HG03342 (cell line): ENCODE results near the gene SERHL2.
"Not testable (repeated sequence)": the region's sequence is repeated elsewhere in the genome, so short reads cannot be mapped to it uniquely, and the experiment has no call there.

Experiments
- ATAC-seq: cut with Tn5 transposase; IDR thresholded peaks from one replicate; pipeline ENCODE4 v1.9.1; 2021; ENCODE audit warnings: mild to moderate bottlenecking, moderate library complexity; ENCODE audit not compliant: unreplicated experiment

Gene SERHL2

GRCh38 chr22:42603427-42603826 lies 49.7 kb downstream of the SERHL2 start:
- ATAC-seq: no peak

DNA sequence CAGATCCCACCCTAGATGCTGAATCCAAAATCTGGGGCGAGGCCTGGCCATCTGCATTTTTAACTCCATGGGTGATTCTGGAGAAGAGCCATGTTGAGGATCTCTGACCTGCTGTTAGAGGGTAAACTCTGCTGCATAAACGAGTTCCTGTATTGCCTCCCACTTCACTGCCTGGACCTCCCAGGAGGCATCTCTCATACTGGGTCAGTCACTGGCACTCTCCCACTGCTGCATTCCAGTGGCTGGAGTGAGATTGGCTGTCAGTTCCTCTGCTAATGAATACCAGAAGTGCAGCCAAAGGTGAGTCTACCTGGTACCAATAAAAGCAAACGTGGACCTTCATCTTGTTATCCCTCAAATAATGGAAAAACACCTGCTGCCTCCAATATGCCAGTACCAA lies 50.6 kb downstream of the SERHL2 start:
- ATAC-seq: no peak

- ATAC-seq: not testable (repeated sequence)
Measured at GRCh38 chr22:42607641-42608040, 53.9 kb downstream of the SERHL2 start.

DNA sequence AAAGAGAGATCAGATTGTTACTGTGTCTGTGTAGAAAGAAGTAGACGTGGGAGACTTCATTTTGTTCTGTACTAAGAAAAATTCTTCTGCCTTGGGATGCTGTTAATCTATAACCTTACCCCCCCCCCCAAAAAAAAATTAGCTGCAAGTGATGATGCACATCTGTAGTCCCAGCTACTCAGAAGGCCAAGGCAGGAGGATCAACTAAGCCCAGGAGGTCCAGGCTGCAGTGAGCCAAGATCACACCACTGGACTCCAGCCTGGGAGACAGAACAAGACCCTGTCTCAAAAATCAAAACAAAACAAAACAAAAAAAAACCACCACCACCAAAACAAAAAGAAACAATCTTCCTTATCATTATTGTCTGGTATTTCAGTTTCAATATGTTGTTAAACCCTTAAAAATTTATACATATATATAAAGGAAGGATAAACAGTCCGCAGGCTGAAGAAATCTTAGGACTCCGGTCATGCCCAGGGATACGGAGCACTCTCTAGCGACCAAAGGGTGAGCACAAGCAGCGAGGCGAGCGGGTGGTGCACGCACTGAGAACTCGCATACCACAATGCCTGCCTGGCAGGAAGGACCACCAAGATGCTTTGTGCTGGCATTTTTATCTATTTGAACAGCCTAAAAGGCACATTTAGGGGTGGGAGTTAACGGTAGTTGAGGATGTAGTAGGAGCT lies 54.5 kb downstream of the SERHL2 start:
- no peak for ATAC-seq

DNA sequence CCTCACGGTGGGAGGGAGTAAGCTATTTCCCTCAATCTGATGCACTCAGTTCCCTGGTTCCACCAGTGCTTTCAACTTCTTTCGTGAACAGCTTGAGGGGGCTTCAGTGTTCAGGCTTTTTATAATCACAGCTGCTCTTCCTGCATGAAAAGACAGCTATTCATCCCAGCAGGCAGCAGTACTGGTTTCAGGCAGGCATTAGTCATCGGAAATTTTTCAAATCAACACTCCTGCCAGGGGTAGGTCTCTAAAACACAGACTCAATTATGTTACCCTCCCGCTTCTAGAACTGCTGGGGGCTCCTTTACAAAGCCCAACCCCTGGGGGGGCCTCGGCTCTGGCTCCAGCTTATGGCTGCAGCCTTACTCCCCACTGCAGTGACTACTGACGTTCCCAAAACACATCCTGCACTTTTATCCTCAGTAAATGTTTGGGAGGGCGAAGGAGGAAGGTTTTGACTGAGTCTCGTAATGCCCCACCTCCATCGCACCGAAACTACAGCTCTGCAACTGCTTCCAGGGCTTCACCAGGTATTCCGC lies 55.1 kb downstream of the SERHL2 start:
- ATAC-seq: no peak

DNA sequence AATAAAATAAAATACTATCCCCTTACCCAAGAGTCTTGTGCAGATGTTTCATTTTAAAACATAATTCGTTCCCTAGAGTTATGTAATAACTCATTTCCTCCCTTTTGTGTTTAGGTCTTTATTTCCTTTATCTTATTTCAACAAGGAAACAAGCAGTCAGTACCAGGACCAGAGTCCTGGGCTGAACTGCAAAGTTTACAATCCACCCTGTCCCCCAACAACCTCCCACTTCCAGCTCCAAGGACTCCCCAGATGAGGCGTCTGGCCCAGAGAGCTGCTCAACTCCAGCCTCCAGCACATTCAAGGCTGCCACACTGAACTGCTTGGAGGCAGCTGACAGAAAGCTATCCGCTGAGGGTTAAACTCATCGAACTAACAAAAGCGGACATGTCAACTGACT lies 56.4 kb downstream of the SERHL2 start:
- ATAC-seq: no peak

DNA sequence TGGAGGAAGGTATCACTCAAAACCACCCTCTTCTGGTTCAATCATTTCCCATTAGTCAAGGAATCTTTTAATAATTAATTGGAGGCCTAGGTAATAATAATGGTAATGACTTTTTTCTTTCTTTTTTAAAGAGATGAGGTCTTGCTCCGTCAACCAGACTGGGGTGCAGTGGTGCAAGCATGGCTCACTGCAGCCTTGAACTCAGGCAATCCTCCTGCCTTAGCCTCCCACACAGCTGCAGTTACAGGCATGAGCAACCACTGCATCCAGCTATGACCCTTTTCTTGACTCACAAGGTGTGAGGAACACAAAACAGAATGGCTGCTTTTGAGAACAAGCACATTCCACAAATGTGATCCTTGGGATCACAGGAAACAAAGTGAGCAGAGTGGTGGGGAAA lies 57.3 kb downstream of the SERHL2 start:
- no peak for ATAC-seq

DNA sequence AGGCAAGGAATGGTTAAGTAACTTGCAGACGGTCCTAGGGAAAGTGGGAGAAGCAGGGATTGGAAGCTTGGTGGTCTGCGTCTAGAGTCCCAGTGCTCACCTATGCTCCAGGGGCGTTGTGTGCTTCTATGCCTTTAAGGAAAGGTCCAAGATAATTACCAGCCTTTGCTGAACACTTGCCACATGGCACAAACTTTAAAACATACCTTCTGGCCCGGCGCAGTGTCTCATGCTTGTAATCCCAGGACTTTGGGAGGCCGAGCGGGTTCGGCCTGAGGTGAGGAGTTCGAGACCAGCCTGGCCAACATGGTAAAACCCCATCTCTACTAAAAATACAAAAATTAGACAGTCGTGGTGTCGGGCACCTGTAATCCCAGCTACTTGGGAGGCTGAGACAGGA lies 58.6 kb downstream of the SERHL2 start:
- ATAC-seq: no peak

- no peak for ATAC-seq
Measured at GRCh38 chr22:42613872-42614301, 60.1 kb downstream of the SERHL2 start.

DNA sequence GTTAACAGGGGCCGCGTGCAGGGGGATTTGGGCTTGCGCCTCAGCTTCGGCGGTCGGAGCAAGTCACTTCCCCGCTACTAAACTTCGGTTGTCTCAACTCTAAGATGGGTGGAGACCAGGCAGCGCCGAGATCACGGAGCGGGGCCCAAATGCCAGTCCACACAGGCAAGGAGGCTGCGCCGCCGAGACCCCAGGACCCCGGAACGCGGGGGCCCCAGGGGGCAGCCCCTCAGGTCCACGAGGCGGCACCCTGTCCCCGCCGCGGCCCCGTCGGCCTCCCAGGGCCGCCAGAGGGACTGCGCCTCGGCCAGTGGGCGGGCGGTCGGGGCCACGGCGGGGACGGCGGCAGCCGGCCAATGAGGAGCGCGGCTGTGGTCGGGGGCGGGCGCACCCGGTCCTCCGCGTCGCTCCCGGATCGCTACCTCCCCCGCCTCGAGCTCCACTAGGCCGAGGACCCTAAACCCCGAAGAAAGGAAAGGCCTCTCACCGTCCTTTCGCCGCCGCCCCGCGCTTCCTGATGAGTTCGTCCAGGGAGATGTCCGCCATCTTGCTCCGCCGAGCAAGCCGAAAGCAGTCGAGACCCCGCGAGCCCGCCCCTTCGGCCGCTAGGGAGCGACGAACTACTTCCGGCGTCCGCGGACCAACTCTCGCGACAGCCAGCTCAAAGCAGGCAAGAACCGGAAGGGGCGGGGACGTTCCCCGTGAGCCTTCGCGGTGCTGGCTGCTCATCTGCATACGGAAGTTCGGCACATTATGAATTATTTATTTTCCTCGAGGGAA lies 60.7 kb downstream of the SERHL2 start, which contains the start of gene POLDIP3:
POLDIP3 (minus strand) TSS at position 572 of the 780 bp plus-strand sequence; CDS start at position 546, 26 bp downstream.
- ATAC-seq: peak; percentile 63

GRCh38 chr22:42615092-42615859 lies 61.5 kb downstream of the SERHL2 start:
- ATAC-seq: peak; percentile 60

DNA sequence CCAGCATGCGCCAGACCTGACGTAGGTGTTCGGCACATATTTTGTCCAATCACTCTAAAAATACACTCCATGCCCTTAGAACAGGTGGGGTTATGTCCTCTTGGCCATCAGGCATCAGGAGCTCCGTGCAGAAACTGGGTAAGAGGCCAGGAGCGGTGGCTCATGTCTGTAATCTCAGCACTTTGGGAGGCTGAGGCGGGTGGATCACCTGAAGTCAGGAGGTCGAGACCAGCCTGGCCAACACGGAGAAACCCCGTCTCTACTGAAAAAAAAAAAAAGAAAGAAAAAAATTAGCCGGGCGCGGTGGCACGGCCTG lies 62.1 kb downstream of the SERHL2 start:
- ATAC-seq: peak; percentile 5

DNA sequence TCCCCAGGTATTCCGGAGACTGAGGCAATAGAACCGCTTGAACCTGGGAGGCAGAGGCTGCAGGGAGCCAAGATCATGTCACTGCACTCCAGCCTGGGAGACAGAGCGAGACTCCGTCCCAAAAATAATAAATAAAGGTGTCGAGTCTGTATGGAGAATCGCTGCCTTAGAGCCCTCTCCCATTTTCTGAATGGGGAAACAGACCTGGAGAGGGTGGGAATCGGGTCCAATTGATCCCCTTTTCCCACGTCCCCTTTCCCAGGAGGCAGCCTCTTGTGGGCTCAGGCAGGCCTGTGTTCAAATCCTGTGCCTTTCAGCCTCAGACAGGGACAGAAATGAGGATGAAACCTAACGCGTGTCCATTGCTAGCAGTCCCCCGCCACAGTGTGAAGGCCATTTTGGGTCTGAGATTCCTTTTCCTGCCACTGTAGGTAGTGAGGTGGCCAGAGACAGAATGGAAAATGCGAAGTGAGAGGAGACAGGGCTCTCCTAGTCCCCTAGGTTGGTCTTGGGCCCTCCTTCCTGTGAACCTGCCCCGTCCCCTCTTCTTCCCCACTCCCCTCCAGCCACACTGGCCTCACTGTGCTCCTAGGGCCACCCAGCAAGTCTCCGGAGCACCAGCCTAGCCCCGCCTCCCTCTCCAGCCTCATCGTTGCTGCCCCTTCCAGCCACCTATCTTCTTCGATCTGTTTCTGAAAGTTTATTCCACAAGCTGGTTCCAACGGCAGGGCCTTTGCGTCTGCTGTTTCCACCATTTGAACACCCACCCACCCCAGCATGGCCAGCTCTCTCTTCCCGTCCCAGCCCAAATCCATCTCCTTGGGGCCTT lies 63.6 kb downstream of the SERHL2 start:
- no peak for ATAC-seq

DNA sequence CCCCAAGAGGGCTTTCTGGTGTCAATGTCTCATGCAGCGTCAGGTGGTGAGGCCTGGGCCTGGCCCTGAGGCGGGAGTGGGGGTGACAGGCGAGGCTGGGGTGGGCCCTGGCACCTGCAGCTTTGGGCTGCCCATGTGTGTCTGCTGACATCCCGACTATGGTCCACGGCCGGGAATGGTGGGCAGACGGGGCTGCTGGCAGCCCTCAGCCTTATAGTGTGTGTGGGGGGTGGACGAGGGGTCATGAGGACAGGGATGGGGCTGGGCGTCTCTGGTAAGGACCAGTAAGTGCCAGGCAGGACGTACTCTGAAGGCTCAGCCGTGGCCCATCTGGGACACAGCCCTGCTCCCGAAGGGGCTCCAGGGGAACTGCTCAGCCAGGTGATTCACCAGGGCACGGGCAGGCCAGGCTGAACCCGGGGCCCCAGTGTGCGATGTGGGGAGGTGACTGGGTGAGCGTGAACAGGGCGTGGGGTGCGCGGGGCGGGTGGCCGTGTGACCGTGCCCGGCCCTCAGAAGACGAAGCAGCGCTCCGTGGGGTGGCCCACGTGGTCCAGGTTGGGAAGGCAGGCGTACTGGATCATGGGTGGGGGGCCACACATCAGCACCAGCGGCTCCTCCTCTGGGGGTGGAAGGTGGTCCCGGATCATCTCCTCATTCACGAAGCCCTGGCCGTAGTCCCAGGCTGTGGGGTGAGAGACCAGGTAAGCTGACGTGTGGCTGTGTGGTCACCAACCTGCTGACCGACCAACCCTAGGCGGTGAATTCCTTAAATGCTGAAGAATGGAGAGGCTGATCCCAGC lies 65.7 kb downstream of the SERHL2 start:
- ATAC-seq: no peak

DNA sequence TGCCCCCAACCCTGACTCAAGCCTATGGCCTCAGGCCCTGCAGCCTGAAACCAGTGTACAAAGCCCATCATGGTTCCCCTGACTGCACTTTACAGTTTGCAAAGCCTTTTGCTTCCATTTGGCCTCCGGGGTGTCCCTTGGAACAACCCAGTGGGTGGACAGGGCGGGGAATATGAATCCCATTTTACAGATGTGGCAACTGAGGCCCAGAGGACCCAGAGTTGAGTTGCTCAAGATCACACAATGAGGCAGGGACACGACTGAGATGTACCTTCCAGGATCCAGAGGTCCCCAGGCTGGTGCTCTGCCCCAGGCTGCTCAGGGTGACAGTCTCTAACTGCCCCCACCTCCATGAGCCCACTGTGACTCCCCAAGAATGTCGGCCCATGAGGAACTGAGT lies 66.3 kb downstream of the SERHL2 start:
- ATAC-seq: no peak

DNA sequence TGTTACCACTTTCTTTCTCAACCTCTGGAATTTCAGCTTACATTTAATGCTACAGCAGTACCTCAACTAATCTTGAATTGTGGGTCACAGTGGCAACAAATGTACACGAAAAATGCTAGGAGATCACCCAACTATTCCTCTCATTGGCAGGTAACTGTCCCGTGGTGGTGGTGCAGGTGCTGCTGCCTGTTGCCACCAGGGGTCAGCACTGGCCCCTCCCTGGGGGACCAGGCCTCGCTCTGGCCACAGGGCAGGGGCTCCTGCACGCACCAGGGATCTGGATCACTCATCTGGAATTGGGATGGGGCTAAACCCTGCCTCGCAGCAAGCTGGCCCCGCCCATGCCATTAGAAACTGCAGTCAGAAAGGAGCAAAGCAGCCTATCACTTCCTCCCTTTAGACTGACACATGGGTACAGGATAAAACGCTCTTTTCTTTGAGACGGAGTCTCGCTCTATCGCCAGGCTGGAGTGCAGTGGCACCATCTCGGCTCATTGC lies 67.8 kb downstream of the SERHL2 start:
- no peak for ATAC-seq

DNA sequence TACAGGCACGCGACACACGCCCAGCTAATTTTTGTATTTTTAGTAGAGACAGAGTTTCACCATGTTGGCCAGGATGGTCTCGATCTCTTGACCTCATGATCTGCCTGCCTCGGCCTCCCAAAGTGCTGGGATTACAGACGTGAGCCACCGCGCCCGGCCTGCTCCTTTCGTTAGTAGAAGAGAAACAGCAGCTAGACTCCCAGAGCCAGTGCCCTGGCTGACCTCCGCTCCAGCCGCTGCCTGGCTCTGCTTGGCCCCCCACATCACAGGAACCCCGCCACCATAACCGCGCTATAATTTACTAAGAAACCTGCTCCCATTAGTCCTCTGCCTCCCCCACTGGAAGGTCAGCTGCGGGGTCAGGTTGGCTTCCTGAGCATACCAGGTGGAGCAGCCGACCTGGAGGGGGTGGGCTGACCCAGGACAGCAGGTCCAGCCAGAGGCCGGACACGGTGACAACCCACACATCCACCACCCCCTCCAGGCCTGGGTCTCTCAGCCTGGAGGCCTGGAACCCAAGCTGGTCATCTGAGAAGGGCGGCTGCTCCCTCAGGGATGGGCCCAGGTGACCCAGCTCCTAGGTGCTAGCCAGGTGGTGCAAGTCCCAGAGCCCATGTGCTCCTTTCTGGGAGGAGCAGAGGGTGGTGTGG lies 68.4 kb downstream of the SERHL2 start:
- no peak for ATAC-seq

- no peak for ATAC-seq
Measured at GRCh38 chr22:42623301-42623751, 69.6 kb downstream of the SERHL2 start.
